GM18907 (cell line): ENCODE data around the gene ACADSB.

ENCODE experiments used
- ATAC-seq: cut with Tn5 transposase; IDR thresholded peaks from one replicate; pipeline ENCODE4 v1.9.1; 2021; ENCODE audit warnings: mild to moderate bottlenecking, moderate library complexity; ENCODE audit not compliant: unreplicated experiment

Gene ACADSB

DNA sequence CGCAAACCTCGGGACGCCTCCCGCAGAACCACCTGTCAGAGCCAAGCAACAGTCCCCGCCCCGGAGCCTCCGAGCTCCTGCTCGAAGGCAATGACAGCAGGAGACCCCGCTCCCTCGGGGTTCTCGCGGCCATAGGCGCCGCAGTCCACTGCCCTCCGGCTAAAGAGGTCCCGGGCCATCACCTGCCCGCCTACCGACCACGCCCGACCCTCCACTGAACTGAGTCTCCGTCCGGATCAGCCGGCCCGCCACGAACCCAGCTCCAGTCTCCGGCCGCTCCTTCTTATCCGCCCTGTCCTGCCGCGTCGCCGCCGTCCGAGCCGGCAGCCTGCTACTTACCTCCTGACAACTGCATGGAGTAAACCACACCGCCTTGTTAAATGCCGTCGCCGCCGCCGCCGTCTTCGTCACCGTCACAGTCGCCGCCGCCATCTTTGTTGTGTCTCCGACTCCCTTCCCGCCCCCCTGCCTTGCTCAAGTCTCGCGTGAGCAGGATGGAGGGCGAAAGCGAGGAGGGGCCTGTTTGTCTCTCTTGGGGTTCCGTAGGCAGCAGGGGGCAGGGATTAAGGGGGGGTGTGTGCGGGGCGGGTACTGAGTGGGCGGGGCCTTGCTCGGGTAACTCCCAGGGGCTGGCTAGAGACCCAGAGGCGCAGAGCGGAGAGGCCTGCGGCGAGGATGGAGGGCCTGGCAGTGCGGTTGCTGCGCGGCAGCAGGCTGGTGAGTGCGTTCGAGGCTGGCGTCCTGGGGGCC lies at the start of gene ACADSB, which contains the start of gene IKZF5:
ACADSB (plus strand) TSS at position 652 of the 750 bp plus-strand sequence; CDS start at position 676, 24 bp downstream.
IKZF5 (minus strand) TSS at position 441 of the 750 bp plus-strand sequence. CDS start 10,170 bp downstream, outside the sequence.
- ATAC-seq, result peak; percentile 88

DNA sequence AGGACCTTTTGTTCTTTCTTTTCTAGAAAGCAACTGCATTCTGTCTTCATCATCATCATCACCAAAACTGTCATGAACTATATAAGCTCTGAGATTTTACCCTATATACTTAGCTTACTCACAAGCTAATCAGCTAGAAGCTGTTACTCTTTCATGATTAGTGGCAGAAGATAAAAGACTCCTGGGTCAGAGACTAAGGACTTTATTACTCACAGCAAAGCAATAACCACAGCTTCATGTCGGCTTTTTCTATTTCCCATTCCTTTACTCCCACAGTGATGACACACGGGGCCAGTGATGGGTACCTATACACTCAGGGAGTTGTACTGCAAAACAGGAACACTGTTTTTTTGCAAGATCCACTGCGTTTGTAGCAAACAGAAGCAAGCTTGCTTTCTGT lies 46.4 kb upstream of the ACADSB start:
- no peak for ATAC-seq

DNA sequence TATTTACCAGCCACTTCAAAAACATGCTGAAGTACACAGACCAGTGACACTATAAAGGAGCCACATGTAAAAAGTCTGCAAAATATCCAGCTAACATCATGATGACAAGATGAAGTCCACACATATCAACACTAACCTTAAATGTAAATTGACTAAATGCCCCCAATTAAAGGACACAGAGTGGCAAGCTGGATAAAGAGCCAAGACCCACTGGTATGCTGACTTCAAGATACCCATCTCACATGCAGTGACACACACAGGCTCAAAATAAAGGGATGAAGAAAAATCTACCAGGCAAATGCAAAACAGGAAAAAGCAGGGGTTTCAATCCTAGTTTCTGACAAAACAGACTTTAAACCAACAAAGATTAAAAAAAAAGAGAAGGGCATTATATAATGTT lies 41.9 kb upstream of the ACADSB start:
- ATAC-seq, result no peak

DNA sequence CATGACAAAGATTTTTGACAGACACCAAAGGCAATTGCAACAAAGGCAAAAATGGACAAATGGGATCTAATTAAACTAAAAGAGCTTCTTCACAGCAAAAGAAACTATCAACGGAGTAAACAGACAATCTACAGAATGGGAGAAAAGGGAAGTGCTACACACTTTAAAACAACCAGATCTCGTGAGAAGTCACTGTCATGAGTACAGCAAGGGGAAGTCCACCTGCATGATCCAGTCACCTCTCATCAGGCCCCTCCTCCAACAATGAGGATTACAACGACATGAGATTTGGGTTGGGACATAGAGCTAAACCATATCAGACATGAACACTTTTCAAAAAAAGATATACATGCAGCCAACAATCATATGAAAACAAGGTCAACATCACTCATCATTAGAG lies 40.1 kb upstream of the ACADSB start:
- ATAC-seq, result no peak

DNA sequence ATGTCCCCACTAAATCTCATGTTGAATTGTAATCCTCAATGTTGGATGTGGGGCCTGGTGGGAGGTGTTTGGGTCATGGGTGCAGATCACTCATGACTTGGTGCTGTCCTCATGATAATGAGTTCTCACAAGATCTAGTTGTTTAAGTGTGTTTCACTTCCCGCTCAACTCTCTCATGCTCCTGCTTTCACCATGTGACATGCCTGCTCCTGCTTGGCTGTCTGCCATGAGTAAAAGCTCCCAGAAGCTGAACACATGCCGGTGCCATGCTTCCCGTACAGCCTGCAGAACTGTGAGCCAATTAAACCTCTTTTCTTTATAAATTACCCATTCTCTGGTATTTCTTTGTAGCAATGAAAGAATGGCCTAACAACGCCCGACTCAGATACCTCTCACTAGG lies 34.8 kb upstream of the ACADSB start:
- ATAC-seq, result no peak

DNA sequence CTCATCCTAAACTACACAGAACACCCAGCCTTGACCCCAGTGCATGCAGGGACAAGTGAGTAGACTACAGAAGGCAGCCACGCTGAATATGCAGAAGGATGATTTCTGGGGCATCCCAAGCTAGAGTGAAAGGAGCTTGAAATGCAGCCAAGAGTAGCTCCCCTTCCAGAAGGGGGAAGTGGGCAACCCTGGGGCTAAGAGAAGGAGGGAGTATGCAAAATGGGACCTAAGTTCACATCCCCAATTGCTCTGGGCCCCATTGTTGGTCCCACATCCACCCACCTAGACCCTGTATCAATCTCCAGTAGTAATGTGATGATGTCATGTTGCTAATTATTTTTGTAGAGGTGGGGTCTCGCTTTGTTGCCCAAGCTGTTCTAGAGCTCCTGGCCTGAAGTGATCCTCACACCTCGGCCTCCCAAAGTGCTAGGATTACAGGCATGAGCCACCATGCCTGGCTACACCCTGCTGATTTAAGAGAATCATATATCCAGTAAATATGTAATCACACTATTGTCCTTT lies 34.2 kb upstream of the ACADSB start:
- ATAC-seq, result no peak

DNA sequence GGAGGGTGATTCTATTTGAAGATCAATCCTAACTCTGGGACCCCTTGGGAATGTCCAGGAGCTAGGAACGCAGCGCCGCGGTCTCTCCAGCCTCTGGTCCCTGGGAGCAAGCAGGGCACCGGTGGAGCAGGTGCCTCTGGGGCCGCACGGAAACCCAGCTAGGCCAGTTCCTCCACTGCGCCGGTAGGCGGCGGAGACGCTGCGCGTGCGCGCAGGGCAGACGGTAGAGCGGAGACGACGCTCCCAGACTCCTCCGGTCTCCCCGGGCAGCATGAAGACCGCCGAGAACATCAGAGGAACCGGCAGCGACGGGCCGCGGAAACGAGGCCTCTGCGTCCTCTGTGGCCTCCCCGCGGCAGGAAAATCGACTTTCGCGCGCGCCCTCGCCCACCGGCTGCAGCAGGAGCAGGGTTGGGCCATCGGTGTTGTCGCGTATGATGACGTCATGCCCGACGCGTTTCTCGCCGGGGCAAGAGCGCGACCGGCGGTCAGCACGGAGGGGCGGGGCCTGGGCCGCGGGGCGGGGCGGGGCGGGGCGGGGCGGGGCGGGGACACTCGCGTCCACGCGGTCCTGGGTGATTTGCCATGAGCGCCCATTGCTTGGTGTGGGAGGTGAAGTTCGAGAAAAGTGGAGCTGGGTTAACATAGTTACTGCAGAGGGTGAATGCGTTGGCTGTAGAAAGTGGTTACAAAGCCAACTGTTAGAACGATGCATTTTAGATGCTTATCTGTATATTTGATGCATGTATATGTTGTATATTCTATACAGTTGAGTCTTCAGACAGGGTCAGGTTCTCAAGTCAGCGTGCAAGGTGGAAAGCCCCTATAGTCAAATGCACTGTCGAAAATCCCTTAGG lies 28.4 kb upstream of the ACADSB start, which contains the start of gene PSTK:
PSTK (plus strand) TSS at position 193 of the 857 bp plus-strand sequence; CDS start at position 272, 79 bp downstream.
- ATAC-seq, result peak; percentile 96

DNA sequence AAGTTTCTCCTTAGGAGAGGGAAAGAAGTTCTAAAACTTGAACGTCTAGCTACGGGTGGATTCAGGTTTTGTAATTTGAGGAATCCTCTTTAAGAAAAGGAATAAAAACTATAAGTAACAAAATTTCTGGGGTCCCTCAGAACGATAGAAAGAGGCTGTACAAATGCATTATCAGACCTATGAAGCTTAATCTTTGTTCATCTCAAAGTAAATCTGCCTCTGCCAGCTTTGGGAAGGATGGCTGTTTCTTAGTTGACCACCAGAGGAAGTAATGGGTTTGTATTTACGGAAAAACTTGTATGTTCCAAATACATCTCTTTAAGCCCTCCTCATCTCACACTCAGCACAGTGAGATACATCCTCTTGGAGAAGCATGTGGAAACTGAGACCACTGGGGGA lies 27.7 kb upstream of the ACADSB start:
- ATAC-seq, result no peak

DNA sequence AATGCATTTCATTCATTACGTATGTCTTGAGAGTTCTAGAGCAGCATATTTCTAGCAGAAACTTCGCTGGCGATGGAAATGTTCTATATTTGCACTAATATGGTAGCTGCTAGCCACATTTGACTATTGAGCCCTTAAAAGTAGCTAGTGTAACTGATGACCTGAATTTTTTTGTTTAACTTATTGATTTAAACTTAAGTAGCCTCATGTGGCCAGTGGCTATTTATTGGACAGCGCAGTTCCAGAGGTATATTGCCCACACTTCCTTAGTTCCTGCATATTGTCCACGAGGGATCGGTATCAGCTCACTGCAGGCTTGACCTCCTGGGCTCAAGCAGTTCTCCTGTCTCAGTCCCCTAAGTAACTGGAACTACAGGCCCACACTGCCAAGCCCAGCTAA lies 24.9 kb upstream of the ACADSB start:
- ATAC-seq, result no peak

DNA sequence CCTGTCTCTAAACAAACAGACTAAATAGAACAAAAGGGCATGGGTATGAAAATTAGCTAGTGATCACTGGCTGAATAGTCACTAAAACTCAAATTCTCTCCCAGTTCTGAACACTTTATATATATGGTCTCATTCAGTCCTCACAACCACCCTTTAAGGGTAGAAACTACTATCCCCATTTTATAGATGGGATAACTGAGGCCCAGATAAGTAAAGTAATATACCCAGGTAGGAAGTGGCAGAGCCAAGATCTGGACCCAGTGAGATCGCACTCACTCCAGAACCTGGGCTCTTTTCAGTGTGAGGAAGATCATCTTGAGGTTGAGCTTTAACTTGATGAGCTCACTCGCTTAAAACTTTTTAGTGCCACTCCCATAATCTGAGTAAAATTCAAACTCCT lies 24.1 kb upstream of the ACADSB start:
- ATAC-seq, result no peak

DNA sequence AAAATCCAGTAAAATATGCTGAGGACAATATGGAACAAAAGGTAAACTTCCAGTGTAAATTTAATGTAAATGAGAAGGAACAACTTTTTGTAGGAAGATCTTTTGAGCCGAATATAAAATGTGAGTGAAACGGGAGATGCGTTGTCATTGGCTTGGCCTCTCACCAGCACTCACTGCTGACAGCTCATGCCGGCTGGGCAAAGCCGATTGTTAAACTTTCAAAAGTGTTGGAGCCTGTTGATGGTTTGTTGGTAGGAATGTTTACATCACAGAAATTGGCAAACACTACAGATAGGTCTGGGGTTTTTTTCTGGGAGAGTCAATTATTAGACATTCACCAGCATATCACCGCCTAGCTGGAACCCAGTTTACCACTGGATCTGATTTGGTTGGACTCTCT lies 22.5 kb upstream of the ACADSB start:
- ATAC-seq, result no peak

DNA sequence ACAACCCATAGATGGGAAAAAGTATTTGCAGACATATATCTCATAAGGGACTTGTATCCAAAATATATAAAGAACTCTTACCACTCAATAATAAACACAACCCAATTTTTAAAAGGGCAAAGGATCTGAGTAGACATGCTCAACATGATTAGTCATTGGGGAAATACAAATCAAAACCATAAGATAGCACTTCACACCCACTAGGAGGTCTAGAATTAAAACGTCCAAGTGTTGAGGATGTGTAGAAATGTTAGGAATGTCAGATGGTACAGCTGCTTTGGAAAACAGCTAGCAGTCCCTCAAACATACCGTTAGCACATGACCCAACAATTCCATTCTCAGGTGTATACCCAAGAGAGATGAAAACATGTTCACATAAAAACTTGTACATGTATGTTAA lies 20.3 kb upstream of the ACADSB start:
- ATAC-seq, result no peak

DNA sequence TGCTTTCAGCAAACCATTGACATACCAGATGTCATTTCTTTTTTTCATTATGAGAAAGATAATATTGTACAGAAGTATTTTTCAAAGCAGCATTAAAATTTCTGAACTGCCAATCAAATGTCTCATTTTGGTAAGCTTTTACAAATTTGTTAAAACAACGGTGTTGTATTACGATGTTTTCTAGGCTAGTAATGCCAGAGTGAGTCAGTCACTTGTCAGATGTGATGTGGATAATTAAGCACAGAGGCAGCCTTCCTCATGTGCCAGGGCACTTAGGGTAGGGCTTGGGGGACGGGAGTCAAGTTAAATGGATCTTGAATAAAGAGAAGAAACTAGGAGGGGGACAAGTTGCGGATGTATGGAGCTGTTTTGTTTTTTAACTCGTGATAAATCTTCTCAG lies 18.5 kb upstream of the ACADSB start:
- no peak for ATAC-seq

DNA sequence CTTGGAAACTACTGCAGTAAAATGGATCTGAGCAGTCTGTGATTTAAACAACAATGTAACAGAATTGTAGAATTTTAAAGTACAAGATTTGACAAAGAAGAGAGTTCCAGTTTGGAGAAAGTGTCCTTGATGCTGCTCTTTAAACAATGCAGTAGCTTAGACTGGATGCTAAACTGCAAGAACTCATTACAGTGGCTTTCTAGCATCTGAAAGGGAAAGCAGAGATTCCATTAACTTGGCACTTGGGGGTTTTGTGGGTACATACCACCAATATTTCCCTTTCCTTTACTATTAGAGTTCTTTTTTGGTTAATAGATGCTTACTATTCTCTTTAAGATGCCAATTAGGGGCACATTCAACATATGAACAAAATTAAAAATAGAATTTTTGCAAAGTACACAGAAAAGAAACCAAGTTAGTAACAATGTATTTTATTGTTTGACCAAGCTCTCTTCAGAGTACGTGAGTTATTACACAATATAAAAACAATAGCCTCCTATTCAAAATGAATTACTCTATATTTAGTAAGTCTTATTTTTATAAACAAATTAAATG lies 16.7 kb upstream of the ACADSB start:
- no peak for ATAC-seq

DNA sequence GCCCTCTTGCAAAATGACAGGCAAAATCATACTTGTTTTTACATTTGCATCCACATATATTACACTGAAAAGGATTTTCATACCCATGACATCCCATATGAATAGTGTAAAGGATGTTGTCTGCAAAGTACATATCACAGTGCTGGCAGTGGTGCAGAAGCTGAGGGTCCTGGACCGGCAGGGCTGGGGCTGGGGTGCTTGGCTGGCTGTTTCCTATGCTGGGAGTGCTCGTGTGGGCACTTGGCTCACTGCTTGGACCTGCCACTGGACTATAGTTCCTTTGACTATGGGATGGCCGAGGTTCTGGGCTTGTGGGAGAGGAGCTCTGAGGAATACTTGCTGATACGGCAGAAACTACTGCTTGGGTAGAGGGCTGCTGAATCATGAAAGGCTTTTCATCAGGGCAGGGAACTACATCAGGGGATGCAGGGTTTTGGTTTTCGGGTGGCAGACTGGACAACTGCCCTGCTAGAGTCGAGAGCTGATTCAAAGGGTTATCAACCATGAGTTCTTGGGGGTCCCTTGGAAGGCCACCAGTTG lies 14.9 kb upstream of the ACADSB start:
- ATAC-seq, result no peak

DNA sequence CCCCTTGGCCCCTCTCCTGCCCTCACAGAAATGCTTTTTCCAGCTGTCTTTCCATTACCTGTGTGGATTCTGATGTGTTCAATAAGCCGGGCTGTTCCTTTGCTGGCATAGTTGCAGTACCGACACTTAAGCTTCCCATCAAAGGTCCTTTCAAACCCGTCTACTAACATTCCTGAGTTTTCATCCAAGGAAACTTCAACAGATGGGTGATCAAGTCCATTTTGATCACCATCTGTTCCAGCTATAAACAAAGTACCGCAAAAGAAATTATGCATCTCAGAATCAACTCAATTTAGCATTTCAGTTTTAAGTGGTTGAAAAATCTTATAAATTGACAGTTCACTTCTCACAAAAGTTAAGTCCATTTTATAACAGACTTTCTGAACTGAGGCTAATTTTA lies 12.9 kb upstream of the ACADSB start:
- no peak for ATAC-seq

DNA sequence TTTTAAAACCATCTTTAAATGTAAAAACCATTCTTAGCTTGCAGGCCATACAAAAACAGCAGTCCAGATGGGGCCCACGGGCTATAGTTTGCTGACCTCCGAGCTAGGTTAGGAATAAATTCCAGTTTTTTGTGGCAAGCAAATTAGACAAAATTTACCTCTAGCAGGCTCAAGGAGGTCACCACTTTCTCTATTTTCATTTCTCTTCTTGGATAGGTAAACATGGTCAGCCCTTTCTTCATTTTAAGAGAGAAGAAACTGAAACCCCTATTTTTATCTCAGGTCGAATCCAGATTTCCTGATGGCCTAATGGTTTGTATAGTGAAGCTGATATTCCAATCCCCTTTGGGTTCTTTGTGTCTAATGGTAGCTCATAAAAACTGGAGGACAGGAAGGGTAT lies 10.9 kb upstream of the ACADSB start:
- no peak for ATAC-seq

DNA sequence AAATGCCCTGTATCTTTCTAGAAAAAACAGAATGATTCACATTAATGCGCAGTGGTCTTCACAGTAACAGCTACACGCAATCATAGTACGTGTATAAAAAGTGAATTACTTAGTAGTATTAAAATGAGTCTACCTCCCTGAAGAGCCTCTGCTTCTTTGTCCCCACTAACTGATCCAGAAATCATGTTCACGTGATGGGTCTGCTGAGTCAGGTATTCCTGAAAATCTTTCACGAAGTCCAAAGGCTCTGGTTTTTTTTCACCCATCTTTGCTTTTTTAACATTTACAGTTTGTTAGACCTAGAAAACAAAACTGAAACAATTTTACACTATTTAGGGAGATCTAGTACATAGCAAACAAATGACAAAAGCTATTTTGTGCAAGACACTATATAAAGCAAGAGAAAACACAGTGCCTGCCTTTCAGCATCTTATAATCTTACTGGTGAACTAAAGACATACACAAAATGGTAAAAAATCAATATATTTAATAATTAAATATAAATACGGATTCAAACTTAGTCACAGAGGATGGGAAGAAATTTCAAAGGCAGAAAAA lies 10.4 kb upstream of the ACADSB start:
- ATAC-seq, result no peak

DNA sequence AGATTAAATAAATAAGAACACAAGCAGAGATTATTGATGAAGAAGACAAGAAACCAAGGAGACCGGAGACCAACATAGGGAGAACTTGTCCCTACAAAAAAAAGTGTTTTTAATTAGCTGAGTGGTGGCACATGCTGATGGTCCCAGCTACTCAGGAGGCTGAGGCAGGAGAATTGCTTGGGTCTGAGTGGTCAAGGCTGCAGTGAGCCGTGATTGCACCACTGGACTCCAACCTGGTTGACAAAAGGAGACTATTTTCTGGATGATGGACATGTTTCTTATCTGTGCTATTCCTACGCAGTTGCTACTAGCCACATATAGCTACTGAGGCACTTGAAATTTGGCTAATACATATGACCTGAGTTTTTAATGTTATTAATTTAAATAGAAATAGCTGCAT lies 9.9 kb upstream of the ACADSB start:
- no peak for ATAC-seq

DNA sequence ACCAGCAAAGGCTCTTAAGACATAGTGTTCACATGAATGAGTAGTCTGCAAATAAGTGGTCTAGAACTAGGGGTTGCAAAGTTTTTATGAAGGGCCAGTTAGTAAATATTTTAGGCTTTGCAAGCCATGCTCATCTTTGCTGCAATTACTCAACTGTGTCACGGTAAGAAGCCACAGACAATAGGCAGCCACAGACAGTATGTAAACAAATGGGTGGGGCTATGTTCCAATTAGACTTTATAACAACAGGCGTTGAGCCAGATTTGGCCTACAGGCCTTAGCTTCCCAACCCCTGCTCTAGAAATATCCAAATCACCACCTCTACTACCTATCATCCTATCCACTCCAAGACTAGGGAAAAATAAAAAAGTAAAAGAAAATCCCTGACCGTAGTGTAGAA lies 9.5 kb upstream of the ACADSB start:
- no peak for ATAC-seq

DNA sequence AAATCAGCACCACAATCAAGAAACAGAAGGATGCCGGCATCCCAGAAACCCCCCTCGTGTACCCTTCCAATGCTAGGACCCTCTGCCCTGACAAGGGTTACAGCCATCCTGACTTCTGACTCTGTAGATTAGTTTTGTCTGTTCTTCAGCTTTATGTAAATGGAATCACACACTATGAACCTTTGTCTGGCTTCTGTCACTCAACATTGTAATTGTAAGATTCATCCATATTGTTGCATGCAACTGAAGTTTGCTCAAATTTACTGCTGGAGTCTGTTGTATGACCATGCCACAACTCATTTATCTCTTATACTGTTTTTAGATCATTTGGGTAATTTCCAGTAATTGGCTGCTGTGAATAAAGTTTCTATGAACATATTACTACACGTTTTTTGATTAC lies 8.7 kb upstream of the ACADSB start:
- ATAC-seq, result no peak
